Neutrophil (primary cell): ENCODE measurements around the gene RASEF.

Experiments used
- H3K27ac ChIP-seq: fragments of 200-600 bp; sonication (generic); 2 replicates; pipeline ENCODE4 v1.5.1; 2016; ENCODE audit warnings: mild to moderate bottlenecking, moderate library complexity
- H3K27me3 ChIP-seq: fragments of 200-600 bp; sonication (generic); 2 replicates; pipeline ENCODE4 v1.6.0; 2016; ENCODE audit warnings: mild to moderate bottlenecking
- H3K36me3 ChIP-seq: fragments of 200-600 bp; sonication (generic); 2 replicates; pipeline ENCODE4 v1.5.1; 2017
- H3K4me1 ChIP-seq, 2 experiments: fragments of 200-600 bp in 1 of 2; sonication (generic) in 1 of 2; 1 replicate in 1 of 2; 2 replicates in 1 of 2; pipeline versions ENCODE4 v1.5.1 to v1.6.1; 2013 to 2016; ENCODE audit warnings: low read depth in 1 of 2, low read length in 1 of 2, mild to moderate bottlenecking in 1 of 2, moderate library complexity in 1 of 2; ENCODE audit not compliant: control insufficient read depth in 1 of 2, insufficient read depth in 1 of 2
- H3K4me3 ChIP-seq, 2 experiments: fragments of 200-600 bp in 1 of 2; sonication (generic) in 1 of 2; 1 replicate in 1 of 2; 2 replicates in 1 of 2; pipeline ENCODE4 v1.5.1; 2013 to 2016; ENCODE audit warnings: low read depth in 1 of 2, low read length in 1 of 2, mild to moderate bottlenecking in 1 of 2, moderate library complexity in 1 of 2
- H3K9me3 ChIP-seq: fragments of 200-600 bp; sonication (generic); 2 replicates; pipeline ENCODE4 v1.5.1; 2016
- CTCF ChIP-seq: fragments of 200-600 bp; sonication (generic); IDR thresholded peaks from 2 replicates; pipeline ENCODE4 v1.5.1; 2016; ENCODE audit warnings: antibody characterized with exemption

Gene RASEF

DNA sequence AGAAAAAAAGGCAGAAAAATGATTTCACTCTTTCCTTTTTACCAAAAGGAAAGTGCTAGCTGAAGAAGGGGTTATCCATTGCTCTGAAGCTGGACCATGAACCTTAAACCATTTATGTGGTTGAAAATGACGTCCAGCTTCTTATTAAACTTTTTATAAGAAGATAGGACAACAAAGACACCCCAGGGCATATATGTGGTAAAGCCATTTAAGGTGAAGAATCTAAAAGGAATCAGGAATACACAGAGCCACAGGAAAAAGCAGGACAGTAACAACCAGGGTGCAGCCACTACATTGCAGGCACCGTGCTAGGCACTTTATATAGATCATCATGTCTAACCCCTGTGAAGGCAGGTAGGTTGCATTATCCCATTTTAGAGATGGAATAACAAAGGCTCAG, 42.1 kb downstream of the RASEF start:
- no peak overlapping the region for H3K27ac ChIP-seq
- H3K36me3 ChIP-seq: no peaks in the 10 kb centered on the region
- no peak for TF ChIP-seq CTCF
- H3K27me3 ChIP-seq: no peaks in the 10 kb centered on the region
- no peaks in the 10 kb centered on the region for H3K4me1 ChIP-seq
- H3K4me3 ChIP-seq: no peak overlapping the region
- H3K9me3 ChIP-seq: no peaks in the 10 kb centered on the region

- no peak for TF ChIP-seq CTCF
- no peaks in the 10 kb centered on the region for H3K9me3 ChIP-seq
- no peak overlapping the region for H3K27ac ChIP-seq
Measured at GRCh38 chr9:83020327-83020726, 42.6 kb downstream of the RASEF start.

DNA sequence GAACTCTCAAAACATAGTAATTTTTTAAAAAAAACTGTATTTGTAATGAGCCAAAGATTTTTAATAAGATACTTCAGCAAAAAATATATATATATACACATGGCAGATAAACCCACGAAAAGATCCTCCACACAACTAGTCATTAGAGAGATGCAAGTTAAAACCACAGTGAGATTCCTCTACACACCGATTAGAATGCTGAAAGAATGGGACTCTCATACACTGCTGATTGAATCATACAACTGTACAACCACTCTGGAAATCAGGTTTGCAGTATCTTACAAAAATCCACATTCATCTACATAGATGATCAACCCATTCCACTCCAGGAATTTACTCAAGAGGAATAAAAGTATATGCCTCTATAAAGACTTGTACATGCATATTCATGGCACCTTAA, 43.7 kb downstream of the RASEF start:
- Histone ChIP-seq H3K27me3 (no peaks in the 10 kb centered on the region), H3K9me3 (no peaks in the 10 kb centered on the region), H3K27ac (no peak overlapping the region), H3K36me3 (no peaks in the 10 kb centered on the region), H3K4me1 (no peaks in the 10 kb centered on the region), H3K4me3 (no peak overlapping the region)
- no peak for TF ChIP-seq CTCF

More at GRCh38 chr9:83020327-83020726, 42.6 kb downstream of the RASEF start:
- Histone ChIP-seq H3K36me3 (no peaks in the 10 kb centered on the region), H3K4me3 (no peak overlapping the region), H3K4me1 (no peaks in the 10 kb centered on the region), H3K27me3 (no peaks in the 10 kb centered on the region)

DNA sequence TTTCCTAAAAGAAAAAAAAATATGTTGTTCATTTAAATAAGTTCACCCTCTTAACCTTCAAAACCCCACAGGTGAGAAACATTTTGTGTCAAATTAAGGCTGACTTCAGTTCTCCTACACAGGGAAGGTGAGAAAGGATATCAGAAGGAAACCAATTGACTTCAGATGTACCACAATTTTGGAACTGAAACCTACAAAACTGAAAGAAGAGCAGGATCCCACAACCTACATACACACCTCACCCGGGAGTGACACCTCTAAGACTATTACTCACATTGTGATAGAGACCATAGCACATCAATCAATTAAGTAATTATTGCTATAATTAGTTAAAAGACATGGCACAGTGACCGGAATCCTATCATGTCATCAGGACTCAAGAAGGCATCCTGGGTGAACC, 47.0 kb downstream of the RASEF start:
- Histone ChIP-seq H3K27ac (no peak overlapping the region), H3K36me3 (no peaks in the 10 kb centered on the region), H3K4me1 (no peaks in the 10 kb centered on the region), H3K4me3 (no peak overlapping the region), H3K9me3 (no peaks in the 10 kb centered on the region), H3K27me3 (no peaks in the 10 kb centered on the region)
- no peak for TF ChIP-seq CTCF

DNA sequence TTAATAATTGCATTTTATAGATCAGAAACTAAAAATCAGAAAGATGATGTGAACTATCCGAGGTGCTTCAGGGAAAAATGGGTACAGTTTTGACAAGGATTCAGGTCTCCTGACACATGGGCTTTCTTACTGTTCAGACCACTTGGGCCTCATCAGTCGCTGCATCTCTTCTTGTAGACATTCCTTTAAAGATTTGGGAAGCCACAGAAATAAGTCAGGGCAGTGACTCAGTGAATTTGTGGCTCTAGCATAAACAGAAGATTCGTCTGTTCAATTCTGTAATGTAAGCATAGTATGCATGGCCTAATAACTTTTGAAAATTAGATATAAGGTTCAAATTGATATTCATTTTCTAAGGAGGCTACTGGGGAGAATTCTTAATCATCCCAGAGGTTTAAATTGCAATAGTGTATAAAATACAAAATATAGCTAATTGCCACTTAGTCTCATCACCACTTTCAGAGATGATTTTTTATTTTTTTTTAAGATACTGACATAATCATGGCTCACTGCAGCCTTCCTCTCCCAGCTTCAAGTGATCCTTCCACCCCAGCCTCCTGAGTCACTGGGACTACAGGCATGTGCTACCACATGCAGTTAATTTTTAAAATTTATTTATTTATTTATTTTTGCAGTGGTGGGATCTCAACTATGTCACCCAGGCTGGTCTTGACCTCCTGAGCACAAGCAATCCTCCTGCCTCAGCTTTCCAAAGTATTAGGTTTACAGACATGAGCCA, 48.9 kb downstream of the RASEF start:
- no peak overlapping the region for H3K27ac ChIP-seq

More for the DNA sequence above, 48.9 kb downstream of the RASEF start:
- Histone ChIP-seq H3K36me3 (no peaks in the 10 kb centered on the region), H3K4me1 (no peaks in the 10 kb centered on the region), H3K9me3 (no peaks in the 10 kb centered on the region), H3K27me3 (no peaks in the 10 kb centered on the region), H3K4me3 (no peak overlapping the region)
- no peak for TF ChIP-seq CTCF
